Transverse colon (tissue), 4 donors: ENCODE data around the gene PPP3CA. TPM values are rescaled to one million over a fixed set of nuclear protein-coding genes. Genes with fewer than 3 reads are reported as not detected.

Experiments used
- DNase-seq: peaks from one replicate; pipeline ENCODE4 v3.0.0-alpha.2; 2019
- H3K27ac ChIP-seq, 4 donors: fragments of 200-600 bp; sonication (generic); 2 replicates each; pipeline ENCODE4 v1.5.1; 2016 to 2018; ENCODE audit warnings: inconsistent platforms in 4 of 4
- H3K27me3 ChIP-seq: fragments of 200-600 bp; sonication (generic); 2 replicates; pipeline ENCODE4 v1.5.1; 2017; ENCODE audit warnings: inconsistent platforms
- H3K36me3 ChIP-seq, 4 donors: fragments of 200-600 bp; sonication (generic); 2 replicates each; pipeline ENCODE4 v1.5.1; 2017 to 2019; ENCODE audit warnings: inconsistent platforms in 4 of 4
- H3K4me1 ChIP-seq, 4 donors: fragments of 200-600 bp; sonication (generic); 2 replicates each; pipeline ENCODE4 v1.5.1; 2017 to 2020; ENCODE audit warnings: inconsistent platforms in 4 of 4
- H3K4me3 ChIP-seq, 4 donors: fragments of 200-600 bp; sonication (generic); 1 replicate in 1 of 4; 2 replicates in 3 of 4; pipeline versions ENCODE4 v1.5.1 to v1.6.1; 2017 to 2019; ENCODE audit warnings: inconsistent platforms in 4 of 4
- H3K9me3 ChIP-seq, 2 donors: fragments of 200-600 bp; sonication (generic); 2 replicates each; pipeline ENCODE4 v1.5.1; 2017 to 2019; ENCODE audit warnings: inconsistent platforms in 2 of 2
- CTCF ChIP-seq, 5 experiments: fragments of 200-600 bp in 3 of 5; fragments of 450-650 bp in 2 of 5; sonication (generic) in 3 of 5; IDR thresholded peaks; 1 replicate in 2 of 5; 2 replicates in 3 of 5; pipeline ENCODE4 v1.5.1; 2016 to 2017; ENCODE audit warnings: antibody characterized with exemption in 5 of 5, inconsistent platforms in 3 of 5, mild to moderate bottlenecking in 2 of 5, moderate library complexity in 1 of 5
- EP300 ChIP-seq: sonication (generic); formaldehyde crosslinking; IDR thresholded peaks from one replicate; pipeline ENCODE4 v1.6.1; 2017; ENCODE audit warnings: antibody characterized with exemption, low read depth
- POLR2A ChIP-seq: fragments of 450-650 bp; IDR thresholded peaks from one replicate; pipeline ENCODE4 v1.6.1; 2016; ENCODE audit warnings: antibody characterized with exemption, mild to moderate bottlenecking, moderate library complexity
- POLR2AphosphoS5 ChIP-seq, 3 donors: sonication (generic); formaldehyde crosslinking; IDR thresholded peaks; one replicate each; pipeline ENCODE4 v1.6.1; 2016; ENCODE audit warnings: antibody characterized with exemption in 3 of 3
- WGBS, 2 donors: methylation state at CpG; one replicate each; pipeline ENCODE4 v1.1.5; 2018; ENCODE audit warnings: low coverage in 1 of 2; 5-methylcytosine and 5-hydroxymethylcytosine counted together
- in situ Hi-C, 4 donors: fragments of 200-750 bp; cut with MboI; loops; one replicate each; pipeline versions ENCODE4 v1.15.0 to v1.15.1; 2017; ENCODE audit warnings: low sequenced_read_pairs in 3 of 4, low pct_ligation_motif_present in 1 of 4, low pct_unique_long_range_greater_than_20kb in 1 of 4
- intact Hi-C: fragments of 100-400 bp; cut with DNase I; formaldehyde crosslinking; loops from one replicate; pipeline ENCODE4 v1.15.1; 2023; ENCODE audit warnings: low total_unique reads
- total RNA-seq, 4 donors: library from RNA; depleted of rRNA; stranded (reverse); fragments of >200 nt; gene quantifications; one replicate each; pipeline ENCODE4 v1.1.0, GENCODE V29; 2016

The PPP3CA gene
- total RNA-seq, 4 donors from 2014 or later: 29.2 to 50.7 (median 37.7) TPM

- Histone ChIP-seq H3K4me3 (no peak overlapping the region), H3K27ac (no peak overlapping the region), H3K4me1 (peaks cover 0 to 35% (median 5%) of the 10 kb centered on the region in 4 donors), H3K36me3 (no peaks in the 10 kb centered on the region), H3K9me3 (no peaks in the 10 kb centered on the region), H3K27me3 (no peaks in the 10 kb centered on the region)
- in situ Hi-C loops (no loop called here), intact Hi-C loops (no loop called here)
- TF ChIP-seq EP300 (no peak), POLR2AphosphoS5 (IDR thresholded peaks at IDR 0.05) (no peak)
- DNase-seq: no peak
- WGBS, 2 donors: 79 to 84% methylated on average over 2 to 3 of the region's 3 CpGs
Observed at GRCh38 chr4:101127176-101127790, 220.0 kb downstream of the PPP3CA start.

GRCh38 chr4:101126059-101126458, 221.3 kb downstream of the PPP3CA start:
- TF ChIP-seq EP300: no peak
- DNase-seq: no peak
- in situ Hi-C loops (no loop called here), intact Hi-C loops (no loop called here)
- Histone ChIP-seq H3K27me3 (no peaks in the 10 kb centered on the region), H3K27ac (no peak overlapping the region), H3K4me1 (peaks cover 0 to 35% (median 5%) of the 10 kb centered on the region in 4 donors), H3K4me3 (no peak overlapping the region), H3K36me3 (no peaks in the 10 kb centered on the region), H3K9me3 (no peaks in the 10 kb centered on the region)
- WGBS, 2 donors: 50 to 62% methylated on average over 1 of the region's 1 CpG

- intact Hi-C loops (no loop called here), in situ Hi-C loops (no loop called here)
- Histone ChIP-seq H3K4me3 (no peak overlapping the region), H3K27me3 (no peaks in the 10 kb centered on the region), H3K9me3 (no peaks in the 10 kb centered on the region), H3K36me3 (no peaks in the 10 kb centered on the region), H3K4me1 (peaks cover 0 to 35% (median 7%) of the 10 kb centered on the region in 4 donors), H3K27ac (no peak overlapping the region)
- WGBS, 2 donors: 57 to 63% methylated on average over 5 of the region's 5 CpGs
- DNase-seq: no peak
- no peak for TF ChIP-seq POLR2AphosphoS5 (IDR thresholded peaks at IDR 0.05)
- no peak for TF ChIP-seq EP300
- no peak for TF ChIP-seq CTCF (IDR thresholded peaks at IDR 0.05)
- TF ChIP-seq POLR2A: no peak
Observed at GRCh38 chr4:101125045-101125942, 222.0 kb downstream of the PPP3CA start.

GRCh38 chr4:101123231-101123630, 224.1 kb downstream of the PPP3CA start:
- H3K4me3 ChIP-seq: no peak overlapping the region
- no peaks in the 10 kb centered on the region for H3K27me3 ChIP-seq
- H3K27ac ChIP-seq: peak overlapping the region in 1 of 4 donors; percentile 19
- H3K9me3 ChIP-seq: no peaks in the 10 kb centered on the region
- WGBS, 2 donors: 57 to 60% methylated on average over 5 of the region's 5 CpGs
- no peaks in the 10 kb centered on the region for H3K36me3 ChIP-seq
- peak; percentile 19 for DNase-seq
- peaks cover 0 to 35% (median 7%) of the 10 kb centered on the region in 4 donors for H3K4me1 ChIP-seq
- TF ChIP-seq EP300: no peak
- TF ChIP-seq POLR2AphosphoS5 (IDR thresholded peaks at IDR 0.05): peak in 1 of 3 donors; percentile 34
- no peak for TF ChIP-seq POLR2A
- in situ Hi-C loops (no loop called here), intact Hi-C loops (no loop called here)

- Histone ChIP-seq H3K4me3 (no peak overlapping the region), H3K27me3 (no peaks in the 10 kb centered on the region), H3K4me1 (peaks cover 0 to 32% (median 7%) of the 10 kb centered on the region in 4 donors), H3K27ac (no peak overlapping the region), H3K36me3 (no peaks in the 10 kb centered on the region), H3K9me3 (no peaks in the 10 kb centered on the region)
- in situ Hi-C loops: no loop called here
- intact Hi-C loops: no loop called here
- TF ChIP-seq EP300 (no peak), CTCF (IDR thresholded peaks at IDR 0.05) (no peak), POLR2AphosphoS5 (IDR thresholded peaks at IDR 0.05) (no peak), POLR2A (no peak)
- no peak for DNase-seq
Observed at GRCh38 chr4:101122019-101122418, 225.3 kb downstream of the PPP3CA start.
